Astrocyte (in vitro differentiated cells and primary cell): Measurements from ENCODE around the gene GLYATL1. TPM values are rescaled to one million over a fixed set of nuclear protein-coding genes. Genes with fewer than 3 reads are reported as not detected.

Experiments
- DNase-seq: peaks from one replicate; pipeline ENCODE4 v3.0.0-alpha.2; 2010; ENCODE audit warnings: low read depth
- FAIRE-seq: peaks from 2 replicates; lab custom pipeline; 2011; peaks lifted over from hg19 to GRCh38; lab: Jason Lieb, UNC
- H2AFZ ChIP-seq: 2 replicates; pipeline ENCODE4 v1.6.0; 2012; ENCODE audit warnings: low read depth, low read length, inconsistent platforms
- H3K27ac ChIP-seq: 2 replicates; pipeline ENCODE4 v1.5.1; 2011; ENCODE audit warnings: low read depth, low read length, inconsistent platforms
- H3K27me3 ChIP-seq: 2 replicates; pipeline ENCODE4 v1.6.0; 2011; ENCODE audit warnings: low read length, inconsistent platforms; ENCODE audit not compliant: insufficient read depth
- H3K36me3 ChIP-seq: 2 replicates; pipeline ENCODE4 v1.5.1; 2011; ENCODE audit warnings: low read length, inconsistent platforms; ENCODE audit not compliant: insufficient read depth
- H3K4me1 ChIP-seq: 2 replicates; pipeline ENCODE4 v1.5.1; 2011; ENCODE audit warnings: low read length, inconsistent platforms; ENCODE audit not compliant: insufficient read depth
- H3K4me2 ChIP-seq: 2 replicates; pipeline ENCODE4 v1.6.0; 2012; ENCODE audit warnings: low read length, inconsistent platforms
- H3K4me3 ChIP-seq: 2 replicates; pipeline ENCODE4 v1.5.1; 2011; ENCODE audit warnings: low read depth, mild to moderate bottlenecking, low read length, inconsistent platforms; ENCODE audit not compliant: insufficient read depth
- H3K79me2 ChIP-seq: 2 replicates; pipeline ENCODE4 v1.6.0; 2012; ENCODE audit warnings: mild to moderate bottlenecking, low read length, inconsistent platforms; ENCODE audit not compliant: insufficient read depth
- H3K9ac ChIP-seq: 2 replicates; pipeline ENCODE4 v1.6.0; 2012; ENCODE audit warnings: mild to moderate bottlenecking, low read length, inconsistent platforms
- H3K9me3 ChIP-seq: 2 replicates; pipeline ENCODE4 v1.5.1; 2012; ENCODE audit warnings: low read depth, mild to moderate bottlenecking, low read length, inconsistent platforms; ENCODE audit not compliant: insufficient read depth
- H4K20me1 ChIP-seq: 2 replicates; pipeline ENCODE4 v1.6.0; 2012; ENCODE audit warnings: low read length, inconsistent platforms; ENCODE audit not compliant: insufficient read depth
- H3K27ac Mint-ChIP-seq: one replicate; pipeline ENCODE4 v1.8.0; 2021; ENCODE audit warnings: mild to moderate bottlenecking, mixed read lengths; ENCODE audit not compliant: unreplicated experiment
- H3K27me3 Mint-ChIP-seq: one replicate; pipeline ENCODE4 v1.8.0; 2021; ENCODE audit warnings: low read depth, mixed read lengths; ENCODE audit not compliant: unreplicated experiment
- H3K36me3 Mint-ChIP-seq: one replicate; pipeline ENCODE4 v1.8.0; 2021; ENCODE audit warnings: low read depth, mixed read lengths; ENCODE audit not compliant: unreplicated experiment
- H3K4me1 Mint-ChIP-seq: one replicate; pipeline ENCODE4 v1.8.0; 2021; ENCODE audit warnings: low read depth, mixed read lengths; ENCODE audit not compliant: unreplicated experiment
- H3K4me3 Mint-ChIP-seq: one replicate; pipeline ENCODE4 v1.8.0; 2021; ENCODE audit warnings: mild to moderate bottlenecking, moderate library complexity, mixed read lengths; ENCODE audit not compliant: unreplicated experiment
- H3K9me3 Mint-ChIP-seq: one replicate; pipeline ENCODE4 v1.8.0; 2021; ENCODE audit warnings: mild to moderate bottlenecking, mixed read lengths; ENCODE audit not compliant: unreplicated experiment
- CTCF ChIP-seq: IDR thresholded peaks from 2 replicates; pipeline ENCODE4 v1.5.1; 2011; ENCODE audit warnings: low read depth, mild to moderate bottlenecking, inconsistent platforms, low read length, moderate library complexity; ENCODE audit not compliant: insufficient read depth
- EZH2 ChIP-seq: IDR thresholded peaks from 2 replicates; pipeline ENCODE4 v1.6.1; 2012; ENCODE audit warnings: mild to moderate bottlenecking, low read length, inconsistent platforms; ENCODE audit not compliant: insufficient read depth
- total RNA-seq: library from RNA; stranded (reverse); gene quantifications from 2 replicates; pipeline ENCODE4 v1.2.1, GENCODE V29; 2021

GLYATL1 gene
- total RNA-seq, 1 donor from 2014 or later, result not detected

DNA sequence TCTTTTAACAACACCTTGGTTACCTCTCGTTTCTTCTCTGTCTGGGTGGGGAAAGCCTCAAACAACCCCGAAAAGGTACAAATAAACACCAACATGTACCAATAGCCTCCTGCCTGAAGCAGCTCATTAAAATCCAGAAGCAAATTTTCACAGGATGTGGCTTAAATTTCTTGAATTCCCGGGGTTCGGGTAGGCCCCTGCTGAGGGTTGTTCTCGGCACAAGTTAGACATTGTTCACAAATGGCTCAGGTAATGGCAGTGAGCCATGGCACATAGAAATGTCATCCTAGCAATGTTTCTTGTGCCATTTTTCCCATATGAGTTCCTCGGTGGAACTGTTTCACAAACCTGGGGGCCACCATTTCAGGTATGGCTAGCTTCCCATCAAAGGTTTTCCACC is 19.7 kb upstream of the GLYATL1 start:
- FAIRE-seq (no peak), DNase-seq (peak; percentile 59)
- no peaks in the 10 kb centered on the region for H3K36me3 Mint-ChIP-seq
- no peak overlapping the region for H3K9ac ChIP-seq
- no peaks in the 10 kb centered on the region for H4K20me1 ChIP-seq
- no peak overlapping the region for H3K27ac ChIP-seq
- TF ChIP-seq CTCF (no peak), EZH2 (no peak)
- no peak overlapping the region for H3K4me3 ChIP-seq
- H3K4me2 ChIP-seq, result peak overlapping the region; percentile 58
- no peaks in the 10 kb centered on the region for H3K27me3 ChIP-seq
- no peak overlapping the region for H3K27ac Mint-ChIP-seq
- peaks cover 16% of the 10 kb centered on the region for H3K9me3 Mint-ChIP-seq
- peaks cover 2% of the 10 kb centered on the region for H3K9me3 ChIP-seq
- no peaks in the 10 kb centered on the region for H3K79me2 ChIP-seq
- H2AFZ ChIP-seq, result no peak overlapping the region
- peaks cover 13% of the 10 kb centered on the region for H3K4me1 ChIP-seq
- no peak overlapping the region for H3K4me3 Mint-ChIP-seq
- H3K36me3 ChIP-seq, result no peaks in the 10 kb centered on the region
- H3K27me3 Mint-ChIP-seq, result peaks cover 3% of the 10 kb centered on the region
- H3K4me1 Mint-ChIP-seq, result peaks cover 2% of the 10 kb centered on the region

- no peaks in the 10 kb centered on the region for H3K36me3 Mint-ChIP-seq
- no peak overlapping the region for H3K27ac Mint-ChIP-seq
- H3K9me3 Mint-ChIP-seq, result peaks cover 16% of the 10 kb centered on the region
- H3K79me2 ChIP-seq, result no peaks in the 10 kb centered on the region
- peaks cover 11% of the 10 kb centered on the region for H3K4me1 ChIP-seq
- FAIRE-seq (no peak), DNase-seq (no peak)
- H3K4me3 ChIP-seq, result no peak overlapping the region
- H3K36me3 ChIP-seq, result no peaks in the 10 kb centered on the region
- peaks cover 3% of the 10 kb centered on the region for H3K27me3 Mint-ChIP-seq
- H3K27me3 ChIP-seq, result no peaks in the 10 kb centered on the region
- H3K4me1 Mint-ChIP-seq, result peaks cover 2% of the 10 kb centered on the region
- H4K20me1 ChIP-seq, result no peaks in the 10 kb centered on the region
- no peak overlapping the region for H2AFZ ChIP-seq
- H3K9ac ChIP-seq, result no peak overlapping the region
- H3K27ac ChIP-seq, result no peak overlapping the region
- TF ChIP-seq EZH2, result no peak
- TF ChIP-seq CTCF, result no peak
- H3K4me3 Mint-ChIP-seq, result no peak overlapping the region
- H3K4me2 ChIP-seq, result peak overlapping the region; percentile 58
- peaks cover 2% of the 10 kb centered on the region for H3K9me3 ChIP-seq
Observed at GRCh38 chr11:58919980-58920379, 19.3 kb upstream of the GLYATL1 start.

- Histone ChIP-seq H3K4me2 (no peak overlapping the region), H3K4me3 (no peak overlapping the region), H2AFZ (no peak overlapping the region), H3K9ac (no peak overlapping the region), H3K27ac (no peak overlapping the region), H3K9me3 (peaks cover under 1% of the 10 kb centered on the region), H3K4me1 (peaks cover 11% of the 10 kb centered on the region), H3K27me3 (no peaks in the 10 kb centered on the region), H3K36me3 (no peaks in the 10 kb centered on the region), H3K79me2 (no peaks in the 10 kb centered on the region), H4K20me1 (no peaks in the 10 kb centered on the region)
- Mint-ChIP-seq H3K9me3 (peaks cover 9% of the 10 kb centered on the region), H3K27me3 (peaks cover 3% of the 10 kb centered on the region), H3K4me3 (no peak overlapping the region), H3K27ac (no peak overlapping the region), H3K4me1 (peaks cover 2% of the 10 kb centered on the region), H3K36me3 (no peaks in the 10 kb centered on the region)
- FAIRE-seq, result no peak
- TF ChIP-seq CTCF (no peak), EZH2 (no peak)
- no peak for DNase-seq
Observed at GRCh38 chr11:58921778-58922390, 17.4 kb upstream of the GLYATL1 start.
